ENCODE measurements around the gene IL20RA. TPM values are rescaled to one million over a fixed set of nuclear protein-coding genes. Genes with fewer than 3 reads are reported as not detected.

The IL20RA gene, protein sequence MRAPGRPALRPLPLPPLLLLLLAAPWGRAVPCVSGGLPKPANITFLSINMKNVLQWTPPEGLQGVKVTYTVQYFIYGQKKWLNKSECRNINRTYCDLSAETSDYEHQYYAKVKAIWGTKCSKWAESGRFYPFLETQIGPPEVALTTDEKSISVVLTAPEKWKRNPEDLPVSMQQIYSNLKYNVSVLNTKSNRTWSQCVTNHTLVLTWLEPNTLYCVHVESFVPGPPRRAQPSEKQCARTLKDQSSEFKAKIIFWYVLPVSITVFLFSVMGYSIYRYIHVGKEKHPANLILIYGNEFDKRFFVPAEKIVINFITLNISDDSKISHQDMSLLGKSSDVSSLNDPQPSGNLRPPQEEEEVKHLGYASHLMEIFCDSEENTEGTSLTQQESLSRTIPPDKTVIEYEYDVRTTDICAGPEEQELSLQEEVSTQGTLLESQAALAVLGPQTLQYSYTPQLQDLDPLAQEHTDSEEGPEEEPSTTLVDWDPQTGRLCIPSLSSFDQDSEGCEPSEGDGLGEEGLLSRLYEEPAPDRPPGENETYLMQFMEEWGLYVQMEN
- not detected for total RNA-seq

DNA sequence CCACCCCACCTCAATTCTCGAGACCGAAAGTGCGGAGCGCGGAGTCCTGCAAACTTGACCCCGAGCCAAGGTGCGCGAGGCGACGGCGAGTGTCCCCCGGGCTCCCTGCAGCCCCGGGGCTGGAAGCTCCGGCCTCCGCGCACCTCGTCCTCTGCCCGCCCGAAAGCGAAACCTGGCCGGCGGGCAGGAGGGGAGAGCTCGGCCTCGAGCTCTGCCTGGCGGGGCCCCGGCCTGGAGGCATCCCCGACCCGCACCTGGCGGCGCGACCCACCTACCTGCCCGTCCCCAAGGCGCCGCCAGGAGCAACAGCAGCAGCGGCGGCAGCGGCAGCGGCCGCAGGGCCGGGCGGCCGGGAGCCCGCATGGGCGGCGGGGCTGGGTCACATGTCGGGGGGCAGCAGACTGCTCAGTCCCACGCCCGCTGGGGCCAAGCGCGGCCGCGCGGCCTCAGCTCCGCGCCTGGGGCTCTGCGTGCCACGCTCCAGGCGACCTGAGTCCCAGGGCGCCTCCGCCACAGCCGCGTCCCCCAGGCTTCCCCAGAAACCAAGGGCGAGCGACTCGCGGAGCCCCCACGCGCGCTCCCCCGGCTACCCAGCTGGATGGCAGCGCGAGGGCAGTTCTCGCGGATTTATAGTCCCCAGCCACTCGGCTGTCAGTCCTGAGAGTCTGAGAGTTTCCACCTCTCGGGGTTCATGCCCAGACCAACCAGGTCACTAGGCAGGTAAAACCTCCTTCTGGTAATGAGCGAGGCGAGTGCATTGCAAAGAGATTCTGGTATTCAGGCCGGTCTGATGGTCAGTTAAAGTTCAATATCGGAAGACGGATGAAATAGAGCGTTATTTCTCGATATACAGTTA is at the start of gene IL20RA:
IL20RA (minus strand) TSS at position 600 of the 856 bp plus-strand sequence; CDS start at position 363, 237 bp downstream.

Other genes with a start within 250 kb of the IL20RA start
- 1 to 10 TPM; 2.9 to 3.0 TPM for gene PEX7, start 222.4 kb downstream of the IL20RA start, total RNA-seq
- gene SLC35D3, start 122.7 kb downstream of the IL20RA start, total RNA-seq: not detected
- gene IL22RA2, start 128.7 kb upstream of the IL20RA start, total RNA-seq: not detected
- gene IFNGR1, start 174.4 kb upstream of the IL20RA start, total RNA-seq: 10 to 100 TPM; 20.1 to 21.6 TPM

Measured in activated naive CD4-positive, alpha-beta T cell treated with anti-CD3 and anti-CD28 coated beads, Interleukin-2, amount 10 ng/mL, durations not matched to agents 5 hours and 36 hours (primary cell).